PC-9 (cell line): Measurements from ENCODE around the gene POTEH.
"Not testable (repeated sequence)": the region's sequence is repeated elsewhere in the genome, so short reads cannot be mapped to it uniquely, and the experiment has no call there.

ENCODE experiments used
- EZH2 ChIP-seq: fragments of 200-600 bp; sonication (generic); IDR thresholded peaks from 2 replicates; pipeline ENCODE4 v1.8.0; 2017; ENCODE audit warnings: antibody characterized with exemption, low read depth
- TF ChIP-seq, protein P1 (sequence below): fragments of 200-600 bp; sonication (generic); conservative IDR thresholded peaks from 2 replicates; pipeline ENCODE4 v1.6.1; 2017; ENCODE audit warnings: mixed run types, antibody characterized with exemption, mild to moderate bottlenecking, moderate library complexity

DNA sequence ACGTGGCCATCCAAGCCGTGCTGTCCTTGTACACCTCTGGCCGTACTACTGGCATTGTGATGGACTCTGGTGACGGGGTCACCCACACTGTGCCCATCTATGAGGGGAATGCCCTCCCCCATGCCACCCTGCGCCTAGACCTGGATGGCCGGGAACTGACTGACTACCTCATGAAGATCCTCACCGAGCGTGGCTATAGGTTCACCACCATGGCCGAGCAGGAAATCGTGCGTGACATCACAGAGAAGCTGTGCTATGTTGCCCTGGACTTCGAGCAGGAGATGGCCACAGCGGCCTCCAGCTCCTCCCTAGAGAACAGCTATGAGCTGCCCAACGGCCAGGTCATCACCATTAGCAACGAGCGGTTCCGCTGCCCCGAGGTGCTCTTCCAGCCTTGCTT is 32.1 kb downstream of the POTEH start:
- TF ChIP-seq, protein P1, sequence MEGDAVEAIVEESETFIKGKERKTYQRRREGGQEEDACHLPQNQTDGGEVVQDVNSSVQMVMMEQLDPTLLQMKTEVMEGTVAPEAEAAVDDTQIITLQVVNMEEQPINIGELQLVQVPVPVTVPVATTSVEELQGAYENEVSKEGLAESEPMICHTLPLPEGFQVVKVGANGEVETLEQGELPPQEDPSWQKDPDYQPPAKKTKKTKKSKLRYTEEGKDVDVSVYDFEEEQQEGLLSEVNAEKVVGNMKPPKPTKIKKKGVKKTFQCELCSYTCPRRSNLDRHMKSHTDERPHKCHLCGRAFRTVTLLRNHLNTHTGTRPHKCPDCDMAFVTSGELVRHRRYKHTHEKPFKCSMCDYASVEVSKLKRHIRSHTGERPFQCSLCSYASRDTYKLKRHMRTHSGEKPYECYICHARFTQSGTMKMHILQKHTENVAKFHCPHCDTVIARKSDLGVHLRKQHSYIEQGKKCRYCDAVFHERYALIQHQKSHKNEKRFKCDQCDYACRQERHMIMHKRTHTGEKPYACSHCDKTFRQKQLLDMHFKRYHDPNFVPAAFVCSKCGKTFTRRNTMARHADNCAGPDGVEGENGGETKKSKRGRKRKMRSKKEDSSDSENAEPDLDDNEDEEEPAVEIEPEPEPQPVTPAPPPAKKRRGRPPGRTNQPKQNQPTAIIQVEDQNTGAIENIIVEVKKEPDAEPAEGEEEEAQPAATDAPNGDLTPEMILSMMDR = not testable (repeated sequence)
- not testable (repeated sequence) for TF ChIP-seq EZH2
